ENCODE measurements around the gene DST. TPM values are rescaled to one million over a fixed set of nuclear protein-coding genes. Genes with fewer than 3 reads are reported as not detected.

Gene DST
- total RNA-seq, 1 experiment from 2014 or later: 144 TPM

DNA sequence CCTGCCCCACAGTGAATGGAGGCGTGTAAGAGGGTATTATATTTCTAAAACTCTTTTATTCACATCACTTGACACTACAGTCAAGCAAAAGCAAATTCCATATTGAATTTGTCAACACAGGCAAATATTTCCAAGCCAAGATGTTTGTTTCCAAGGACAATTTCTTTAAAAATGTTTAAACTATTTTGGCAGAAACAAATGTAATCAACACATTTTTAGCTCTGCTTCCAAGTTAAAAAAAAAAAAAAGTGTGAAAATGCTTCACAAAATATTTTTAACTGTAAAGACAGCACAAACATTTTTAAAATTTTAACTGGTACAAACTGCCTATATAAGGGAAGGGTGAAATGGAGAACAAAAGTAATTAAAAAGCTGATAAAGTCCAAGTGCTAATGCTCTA, 44.9 kb upstream of the DST start:
- no TSS peak for BruUV-seq (replicated peaks)
- POLR2A ChIA-PET: no interaction called here
- H3K4me2 ChIP-seq (ENCODE audit: low read length): no peak overlapping the region
- no peaks in the 10 kb centered on the region for H3K27me3 ChIP-seq (ENCODE audit: insufficient read depth, low read length)
- H3K4me3 ChIP-seq (replicated peaks in 1 of 2; ENCODE audit: low read depth in 1 of 2, low read length in 2 of 2): no peak overlapping the region
- no peaks in the 10 kb centered on the region for H4K20me1 ChIP-seq (ENCODE audit: insufficient read depth)
- DNase-seq (ENCODE audit: low read depth, low spot score): no peak
- H3K36me3 ChIP-seq (ENCODE audit: control insufficient read depth in 1 of 2, insufficient read depth in 2 of 2, low read length in 2 of 2): no peaks in the 10 kb centered on the region
- RAD21 ChIA-PET (ENCODE audit: low non-redundant PET in 1 of 2, low total read pairs in 2 of 2, uncharacterized antibody in 2 of 2, unreplicated experiment in 2 of 2): no interaction called here
- peaks cover 13% of the 10 kb centered on the region; the same call in 1 of the 2 replicates for H3K79me2 ChIP-seq (ENCODE audit: insufficient read depth, low read length)
- no peaks in the 10 kb centered on the region for H3K9me2 ChIP-seq (ENCODE audit: insufficient read depth)
- CTCF ChIA-PET: interaction anchor here (2.3 kb wide), 1 partner anchor 12 kb away, joined by 8 read pairs; no protein-coding TSS in a partner anchor
- TF ChIP-seq ZBTB33 (IDR thresholded peaks at IDR 0.05; ENCODE audit: extremely low read depth, insufficient replicate concordance, low read length) (no peak), ELF1 (IDR thresholded peaks at IDR 0.05; ENCODE audit: borderline replicate concordance, low read depth) (no peak), SRF (IDR thresholded peaks at IDR 0.05; ENCODE audit: low read depth) (no peak), FOSL1 (IDR thresholded peaks at IDR 0.05; ENCODE audit: low read depth) (no peak), ZFX (IDR thresholded peaks at IDR 0.05) (no peak), SIN3A (IDR thresholded peaks at IDR 0.05; ENCODE audit: low read depth) (no peak), EZH2 (IDR thresholded peaks at IDR 0.05) (no peak), JUND (IDR thresholded peaks at IDR 0.05) (no peak)
- TF ChIP-seq, protein P1, sequence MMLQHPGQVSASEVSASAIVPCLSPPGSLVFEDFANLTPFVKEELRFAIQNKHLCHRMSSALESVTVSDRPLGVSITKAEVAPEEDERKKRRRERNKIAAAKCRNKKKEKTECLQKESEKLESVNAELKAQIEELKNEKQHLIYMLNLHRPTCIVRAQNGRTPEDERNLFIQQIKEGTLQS (IDR thresholded peaks at IDR 0.05): no peak
- TF ChIP-seq, protein P2, sequence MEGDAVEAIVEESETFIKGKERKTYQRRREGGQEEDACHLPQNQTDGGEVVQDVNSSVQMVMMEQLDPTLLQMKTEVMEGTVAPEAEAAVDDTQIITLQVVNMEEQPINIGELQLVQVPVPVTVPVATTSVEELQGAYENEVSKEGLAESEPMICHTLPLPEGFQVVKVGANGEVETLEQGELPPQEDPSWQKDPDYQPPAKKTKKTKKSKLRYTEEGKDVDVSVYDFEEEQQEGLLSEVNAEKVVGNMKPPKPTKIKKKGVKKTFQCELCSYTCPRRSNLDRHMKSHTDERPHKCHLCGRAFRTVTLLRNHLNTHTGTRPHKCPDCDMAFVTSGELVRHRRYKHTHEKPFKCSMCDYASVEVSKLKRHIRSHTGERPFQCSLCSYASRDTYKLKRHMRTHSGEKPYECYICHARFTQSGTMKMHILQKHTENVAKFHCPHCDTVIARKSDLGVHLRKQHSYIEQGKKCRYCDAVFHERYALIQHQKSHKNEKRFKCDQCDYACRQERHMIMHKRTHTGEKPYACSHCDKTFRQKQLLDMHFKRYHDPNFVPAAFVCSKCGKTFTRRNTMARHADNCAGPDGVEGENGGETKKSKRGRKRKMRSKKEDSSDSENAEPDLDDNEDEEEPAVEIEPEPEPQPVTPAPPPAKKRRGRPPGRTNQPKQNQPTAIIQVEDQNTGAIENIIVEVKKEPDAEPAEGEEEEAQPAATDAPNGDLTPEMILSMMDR (IDR thresholded peaks at IDR 0.05 in 2 of 3, conservative IDR thresholded peaks at IDR 0.05 in 1 of 3; ENCODE audit: borderline replicate concordance in 1 of 3, insufficient read depth in 1 of 3, low read depth in 2 of 3, low read length in 2 of 3): no peak
- TF ChIP-seq, protein P3, sequence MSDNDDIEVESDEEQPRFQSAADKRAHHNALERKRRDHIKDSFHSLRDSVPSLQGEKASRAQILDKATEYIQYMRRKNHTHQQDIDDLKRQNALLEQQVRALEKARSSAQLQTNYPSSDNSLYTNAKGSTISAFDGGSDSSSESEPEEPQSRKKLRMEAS (IDR thresholded peaks at IDR 0.05): no peak
- H3K4me1 ChIP-seq (ENCODE audit: control insufficient read depth in 1 of 2, insufficient read depth in 2 of 2, low read length in 2 of 2): peaks cover 13 to 28% of the 10 kb centered on the region in 2 experiments
- ATAC-seq: no peak
- H3K9ac ChIP-seq (ENCODE audit: low read length): no peak overlapping the region
- no peaks in the 10 kb centered on the region for H3K9me3 ChIP-seq (ENCODE audit: control insufficient read depth in 1 of 2, insufficient read depth in 1 of 2, low read depth in 1 of 2, low read length in 2 of 2)
- intact Hi-C loops (cut with micrococcal nuclease): no loop called here
- H3K27ac ChIP-seq (ENCODE audit: low read depth, low read length): no peak overlapping the region
- no peak overlapping the region for H2AFZ ChIP-seq (ENCODE audit: low read depth, low read length, poor library complexity, severe bottlenecking)
